ENCODE measurements around the gene PLXNB1. TPM values are rescaled to one million over a fixed set of nuclear protein-coding genes. Genes with fewer than 3 reads are reported as not detected.

PLXNB1 gene
- total RNA-seq, 1 donor from 2014 or later = 195 TPM

- no peak overlapping the region for H3K4me3 Mint-ChIP-seq (ENCODE audit: unreplicated experiment)
These were observed 16.8 kb downstream of the PLXNB1 start for GRCh38 chr3:48413086-48413485.

GRCh38 chr3:48412375-48413001 lies 17.4 kb downstream of the PLXNB1 start:
- Mint-ChIP-seq H3K27ac (ENCODE audit: unreplicated experiment) (no peak overlapping the region), H3K4me1 (ENCODE audit: low read depth, unreplicated experiment) (no peaks in the 10 kb centered on the region), H3K36me3 (ENCODE audit: unreplicated experiment) (no peaks in the 10 kb centered on the region), H3K4me3 (ENCODE audit: unreplicated experiment) (no peak overlapping the region), H3K9me3 (ENCODE audit: unreplicated experiment) (peaks cover 2% of the 10 kb centered on the region), H3K27me3 (ENCODE audit: unreplicated experiment) (peaks cover 8% of the 10 kb centered on the region)
- peak; percentile 5 for DNase-seq
- TF ChIP-seq, protein P1, sequence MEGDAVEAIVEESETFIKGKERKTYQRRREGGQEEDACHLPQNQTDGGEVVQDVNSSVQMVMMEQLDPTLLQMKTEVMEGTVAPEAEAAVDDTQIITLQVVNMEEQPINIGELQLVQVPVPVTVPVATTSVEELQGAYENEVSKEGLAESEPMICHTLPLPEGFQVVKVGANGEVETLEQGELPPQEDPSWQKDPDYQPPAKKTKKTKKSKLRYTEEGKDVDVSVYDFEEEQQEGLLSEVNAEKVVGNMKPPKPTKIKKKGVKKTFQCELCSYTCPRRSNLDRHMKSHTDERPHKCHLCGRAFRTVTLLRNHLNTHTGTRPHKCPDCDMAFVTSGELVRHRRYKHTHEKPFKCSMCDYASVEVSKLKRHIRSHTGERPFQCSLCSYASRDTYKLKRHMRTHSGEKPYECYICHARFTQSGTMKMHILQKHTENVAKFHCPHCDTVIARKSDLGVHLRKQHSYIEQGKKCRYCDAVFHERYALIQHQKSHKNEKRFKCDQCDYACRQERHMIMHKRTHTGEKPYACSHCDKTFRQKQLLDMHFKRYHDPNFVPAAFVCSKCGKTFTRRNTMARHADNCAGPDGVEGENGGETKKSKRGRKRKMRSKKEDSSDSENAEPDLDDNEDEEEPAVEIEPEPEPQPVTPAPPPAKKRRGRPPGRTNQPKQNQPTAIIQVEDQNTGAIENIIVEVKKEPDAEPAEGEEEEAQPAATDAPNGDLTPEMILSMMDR (IDR thresholded peaks at IDR 0.05; ENCODE audit: partially characterized antibody, unreplicated experiment) = no peak

More at GRCh38 chr3:48413086-48413485, 16.8 kb downstream of the PLXNB1 start:
- H3K27ac Mint-ChIP-seq (ENCODE audit: unreplicated experiment) = no peak overlapping the region
- H3K4me1 Mint-ChIP-seq (ENCODE audit: low read depth, unreplicated experiment) = no peaks in the 10 kb centered on the region
- peaks cover 8% of the 10 kb centered on the region for H3K27me3 Mint-ChIP-seq (ENCODE audit: unreplicated experiment)
- H3K9me3 Mint-ChIP-seq (ENCODE audit: unreplicated experiment) = peaks cover 2% of the 10 kb centered on the region
- TF ChIP-seq, protein P1 (IDR thresholded peaks at IDR 0.05; ENCODE audit: partially characterized antibody, unreplicated experiment) = no peak
- no peaks in the 10 kb centered on the region for H3K36me3 Mint-ChIP-seq (ENCODE audit: unreplicated experiment)
- peak; percentile 8 for DNase-seq

GRCh38 chr3:48411606-48412374 lies 18.1 kb downstream of the PLXNB1 start:
- H3K27me3 Mint-ChIP-seq (ENCODE audit: unreplicated experiment) = peaks cover 8% of the 10 kb centered on the region
- DNase-seq = peak; percentile 1
- H3K27ac Mint-ChIP-seq (ENCODE audit: unreplicated experiment) = no peak overlapping the region
- peaks cover 2% of the 10 kb centered on the region for H3K9me3 Mint-ChIP-seq (ENCODE audit: unreplicated experiment)
- no peak overlapping the region for H3K4me3 Mint-ChIP-seq (ENCODE audit: unreplicated experiment)
- H3K36me3 Mint-ChIP-seq (ENCODE audit: unreplicated experiment) = no peaks in the 10 kb centered on the region
- H3K4me1 Mint-ChIP-seq (ENCODE audit: low read depth, unreplicated experiment) = no peaks in the 10 kb centered on the region
- TF ChIP-seq, protein P1 (IDR thresholded peaks at IDR 0.05; ENCODE audit: partially characterized antibody, unreplicated experiment) = no peak

DNA sequence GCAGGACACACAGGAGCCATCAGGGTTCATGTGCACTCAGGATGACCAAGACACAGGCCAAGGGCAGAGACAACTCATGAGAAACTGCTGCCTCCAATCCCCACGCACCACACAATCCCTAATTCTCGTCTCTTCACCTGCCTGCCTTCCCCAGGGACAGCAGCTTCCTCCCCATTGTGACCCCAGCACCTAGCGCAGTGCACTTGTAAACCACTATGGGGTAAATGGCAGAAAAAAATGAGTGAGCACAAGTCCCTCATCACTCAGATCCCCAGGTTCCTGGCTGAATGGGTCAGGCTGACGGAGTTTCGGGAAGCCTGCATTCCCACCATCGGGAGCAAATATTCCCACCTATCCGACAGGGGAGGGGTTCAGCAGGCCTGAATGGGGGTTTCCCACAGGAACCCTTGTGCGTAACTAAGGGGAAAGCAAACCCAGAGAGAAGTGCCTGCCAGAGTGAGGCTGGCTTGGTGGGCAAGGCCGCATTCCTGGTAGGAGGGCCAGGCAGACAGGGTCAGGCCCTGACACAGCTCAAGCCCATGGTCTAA lies 18.8 kb downstream of the PLXNB1 start:
- TF ChIP-seq, protein P1 (IDR thresholded peaks at IDR 0.05; ENCODE audit: partially characterized antibody, unreplicated experiment) = no peak
- H3K4me1 Mint-ChIP-seq (ENCODE audit: low read depth, unreplicated experiment) = no peaks in the 10 kb centered on the region
- no peak overlapping the region for H3K27ac Mint-ChIP-seq (ENCODE audit: unreplicated experiment)
- peaks cover 9% of the 10 kb centered on the region for H3K27me3 Mint-ChIP-seq (ENCODE audit: unreplicated experiment)
- no peak overlapping the region for H3K4me3 Mint-ChIP-seq (ENCODE audit: unreplicated experiment)
- no peaks in the 10 kb centered on the region for H3K36me3 Mint-ChIP-seq (ENCODE audit: unreplicated experiment)
- no peak for DNase-seq
- H3K9me3 Mint-ChIP-seq (ENCODE audit: unreplicated experiment) = peaks cover 2% of the 10 kb centered on the region

All from glutamatergic neuron (in vitro differentiated cells).